ENCODE measurements around the gene GM2A. TPM values are rescaled to one million over a fixed set of nuclear protein-coding genes. Genes with fewer than 3 reads are reported as not detected.

The GM2A gene
- polyA plus RNA-seq, 1 of the 3 experiments (the other 2 are of a cell fraction) = 8.0 TPM

GRCh38 chr5:151214614-151215545 is 38.1 kb upstream of the GM2A start:
- POLR2A ChIA-PET = no interaction called here

GRCh38 chr5:151215546-151215880 is 37.5 kb upstream of the GM2A start:
- H3F3A ChIP-seq (replicated peaks; ENCODE audit: insufficient read depth) = no peaks in the 10 kb centered on the region
- no peaks in the 10 kb centered on the region for H3K9me2 ChIP-seq
- H3K36me3 ChIP-seq (replicated peaks in 1 of 2; ENCODE audit: control insufficient read depth in 1 of 2, insufficient read depth in 2 of 2, low read length in 1 of 2) = no peaks in the 10 kb centered on the region
- H4K20me1 ChIP-seq (ENCODE audit: insufficient read depth) = no peaks in the 10 kb centered on the region
- POLR2A ChIA-PET = no interaction called here
- DNase-seq = no peak
- H3K27ac ChIP-seq (ENCODE audit: low read depth in 2 of 2, low read length in 1 of 2) = no peak overlapping the region
- no peaks in the 10 kb centered on the region for H3K9me3 ChIP-seq
- no peaks in the 10 kb centered on the region for H3K79me2 ChIP-seq (ENCODE audit: insufficient read depth)
- H3K4me3 ChIP-seq (ENCODE audit: low read depth in 2 of 2, low read length in 1 of 2) = no peak overlapping the region
- no peak overlapping the region for H3K9ac ChIP-seq
- no peaks in the 10 kb centered on the region; the same call in 1 of the 2 replicates for H3K27me3 ChIP-seq (ENCODE audit: insufficient read depth)
- H2AFZ ChIP-seq (ENCODE audit: low read depth) = no peak overlapping the region
- H3K4me2 ChIP-seq = no peak overlapping the region
- no peaks in the 10 kb centered on the region for H3K4me1 ChIP-seq (ENCODE audit: control insufficient read depth in 1 of 2, insufficient read depth in 2 of 2, low read depth in 1 of 2, low read length in 1 of 2)
- 100% methylated on average over 2 of the region's 2 CpGs for WGBS (ENCODE audit: low lambda C conversion rate)
- TF ChIP-seq, protein P1, sequence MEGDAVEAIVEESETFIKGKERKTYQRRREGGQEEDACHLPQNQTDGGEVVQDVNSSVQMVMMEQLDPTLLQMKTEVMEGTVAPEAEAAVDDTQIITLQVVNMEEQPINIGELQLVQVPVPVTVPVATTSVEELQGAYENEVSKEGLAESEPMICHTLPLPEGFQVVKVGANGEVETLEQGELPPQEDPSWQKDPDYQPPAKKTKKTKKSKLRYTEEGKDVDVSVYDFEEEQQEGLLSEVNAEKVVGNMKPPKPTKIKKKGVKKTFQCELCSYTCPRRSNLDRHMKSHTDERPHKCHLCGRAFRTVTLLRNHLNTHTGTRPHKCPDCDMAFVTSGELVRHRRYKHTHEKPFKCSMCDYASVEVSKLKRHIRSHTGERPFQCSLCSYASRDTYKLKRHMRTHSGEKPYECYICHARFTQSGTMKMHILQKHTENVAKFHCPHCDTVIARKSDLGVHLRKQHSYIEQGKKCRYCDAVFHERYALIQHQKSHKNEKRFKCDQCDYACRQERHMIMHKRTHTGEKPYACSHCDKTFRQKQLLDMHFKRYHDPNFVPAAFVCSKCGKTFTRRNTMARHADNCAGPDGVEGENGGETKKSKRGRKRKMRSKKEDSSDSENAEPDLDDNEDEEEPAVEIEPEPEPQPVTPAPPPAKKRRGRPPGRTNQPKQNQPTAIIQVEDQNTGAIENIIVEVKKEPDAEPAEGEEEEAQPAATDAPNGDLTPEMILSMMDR (IDR thresholded peaks at IDR 0.05) = no peak
- TF ChIP-seq CHD2 (IDR thresholded peaks at IDR 0.05; ENCODE audit: low read length, partially characterized antibody) = no peak
- no peak for TF ChIP-seq ZBTB33 (IDR thresholded peaks at IDR 0.05; ENCODE audit: borderline replicate concordance, low read depth)
- TF ChIP-seq TCF12 (IDR thresholded peaks at IDR 0.05) = no peak
- TF ChIP-seq, protein P2, sequence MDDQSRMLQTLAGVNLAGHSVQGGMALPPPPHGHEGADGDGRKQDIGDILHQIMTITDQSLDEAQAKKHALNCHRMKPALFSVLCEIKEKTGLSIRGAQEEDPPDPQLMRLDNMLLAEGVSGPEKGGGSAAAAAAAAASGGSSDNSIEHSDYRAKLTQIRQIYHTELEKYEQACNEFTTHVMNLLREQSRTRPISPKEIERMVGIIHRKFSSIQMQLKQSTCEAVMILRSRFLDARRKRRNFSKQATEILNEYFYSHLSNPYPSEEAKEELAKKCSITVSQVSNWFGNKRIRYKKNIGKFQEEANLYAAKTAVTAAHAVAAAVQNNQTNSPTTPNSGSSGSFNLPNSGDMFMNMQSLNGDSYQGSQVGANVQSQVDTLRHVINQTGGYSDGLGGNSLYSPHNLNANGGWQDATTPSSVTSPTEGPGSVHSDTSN (IDR thresholded peaks at IDR 0.05) = no peak
- no peak for TF ChIP-seq FOXJ3 (CRISPR knock-in tag; IDR thresholded peaks at IDR 0.05)
- TF ChIP-seq TAF1 (IDR thresholded peaks at IDR 0.05; ENCODE audit: borderline replicate concordance, low read depth, low read length) = no peak
- no peak for TF ChIP-seq IRF3 (IDR thresholded peaks at IDR 0.05; ENCODE audit: low read depth, low read length)
- TF ChIP-seq, protein P3, sequence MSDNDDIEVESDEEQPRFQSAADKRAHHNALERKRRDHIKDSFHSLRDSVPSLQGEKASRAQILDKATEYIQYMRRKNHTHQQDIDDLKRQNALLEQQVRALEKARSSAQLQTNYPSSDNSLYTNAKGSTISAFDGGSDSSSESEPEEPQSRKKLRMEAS (IDR thresholded peaks at IDR 0.05; ENCODE audit: low read depth) = no peak
- no peak for TF ChIP-seq RCOR1 (IDR thresholded peaks at IDR 0.05; ENCODE audit: low read length)
- CTCF ChIA-PET = interaction anchor here (1.0 to 1.7 kb wide), 3 partner anchors 21 to 90 kb away, joined by 3 to 4 read pairs (median 4); no protein-coding TSS in a partner anchor

More at GRCh38 chr5:151214614-151215545, 38.1 kb upstream of the GM2A start:
- no peak for TF ChIP-seq ELF1 (IDR thresholded peaks at IDR 0.05)
- no peak for TF ChIP-seq RAD21 (IDR thresholded peaks at IDR 0.05; ENCODE audit: low read length)
- TF ChIP-seq TCF12 (IDR thresholded peaks at IDR 0.05) = no peak
- TF ChIP-seq SMC3 (IDR thresholded peaks at IDR 0.05; ENCODE audit: low read depth, low read length) = no peak
- no peak for TF ChIP-seq JUND (IDR thresholded peaks at IDR 0.05)
- no peak for TF ChIP-seq RCOR1 (IDR thresholded peaks at IDR 0.05; ENCODE audit: low read length)
- no peak for TF ChIP-seq GABPA (IDR thresholded peaks at IDR 0.05; ENCODE audit: low read depth)
- no peak for TF ChIP-seq FOXM1 (IDR thresholded peaks at IDR 0.05; ENCODE audit: low read depth)
- no peak for TF ChIP-seq MEF2A (IDR thresholded peaks at IDR 0.05; ENCODE audit: borderline replicate concordance, low read depth)
- no peak for DNase-seq
- Histone ChIP-seq H3K4me2 (no peak overlapping the region), H3F3A (replicated peaks; ENCODE audit: insufficient read depth) (no peaks in the 10 kb centered on the region), H3K27ac (ENCODE audit: low read depth in 2 of 2, low read length in 1 of 2) (no peak overlapping the region), H3K9ac (no peak overlapping the region), H3K79me2 (ENCODE audit: insufficient read depth) (no peaks in the 10 kb centered on the region), H3K4me3 (ENCODE audit: low read depth in 2 of 2, low read length in 1 of 2) (no peak overlapping the region), H3K9me3 (no peaks in the 10 kb centered on the region), H3K9me2 (no peaks in the 10 kb centered on the region), H3K36me3 (replicated peaks in 1 of 2; ENCODE audit: control insufficient read depth in 1 of 2, insufficient read depth in 2 of 2, low read length in 1 of 2) (no peaks in the 10 kb centered on the region), H3K4me1 (ENCODE audit: control insufficient read depth in 1 of 2, insufficient read depth in 2 of 2, low read depth in 1 of 2, low read length in 1 of 2) (no peaks in the 10 kb centered on the region), H4K20me1 (ENCODE audit: insufficient read depth) (no peaks in the 10 kb centered on the region), H2AFZ (ENCODE audit: low read depth) (no peak overlapping the region), H3K27me3 (ENCODE audit: insufficient read depth) (no peaks in the 10 kb centered on the region; the same call in 1 of the 2 replicates)
- CTCF ChIA-PET = interaction anchor here (1.0 to 1.7 kb wide), 3 partner anchors 21 to 89 kb away, joined by 3 to 4 read pairs (median 4); no protein-coding TSS in a partner anchor
- 61% methylated on average over 6 of the region's 10 CpGs for WGBS (ENCODE audit: low lambda C conversion rate)

All from SK-N-SH (cell line).